H9 (cell line): ENCODE measurements around the gene BCAS4. TPM values are rescaled to one million over a fixed set of nuclear protein-coding genes. Genes with fewer than 3 reads are reported as not detected.
"Not testable (repeated sequence)": the region's sequence is repeated elsewhere in the genome, so short reads cannot be mapped to it uniquely, and the experiment has no call there.

ENCODE experiments used
- DNase-seq: peaks from one replicate; pipeline ENCODE4 v3.0.0-alpha.2; 2017
- H2AFZ ChIP-seq: one replicate; pipeline ENCODE4 v1.6.1; 2013; ENCODE audit warnings: mild to moderate bottlenecking, low read length, control low read depth, moderate library complexity
- H2AK5ac ChIP-seq: 2 replicates; pipeline ENCODE4 v1.6.1; 2013; ENCODE audit warnings: low read length, control low read depth, mixed read lengths; ENCODE audit not compliant: insufficient read length
- H2BK120ac ChIP-seq: one replicate; pipeline ENCODE4 v1.6.1; 2013; ENCODE audit warnings: low read depth, mild to moderate bottlenecking, low read length, control low read depth, inconsistent platforms; ENCODE audit not compliant: poor library complexity, severe bottlenecking
- H2BK12ac ChIP-seq: 2 replicates; pipeline ENCODE4 v1.6.1; 2013; ENCODE audit warnings: low read length, control low read depth, mixed read lengths, low read depth; ENCODE audit not compliant: insufficient read length
- H2BK15ac ChIP-seq: 2 replicates; pipeline ENCODE4 v1.6.1; 2013; ENCODE audit warnings: low read depth, low read length, control low read depth
- H2BK20ac ChIP-seq: one replicate; pipeline ENCODE4 v1.6.1; 2013; ENCODE audit warnings: low read depth, mild to moderate bottlenecking, low read length, control low read depth, inconsistent platforms; ENCODE audit not compliant: poor library complexity, severe bottlenecking
- H2BK5ac ChIP-seq: 2 replicates; pipeline ENCODE4 v1.6.1; 2013; ENCODE audit warnings: low read length, control low read depth, mixed read lengths; ENCODE audit not compliant: insufficient read length
- H3K14ac ChIP-seq: 2 replicates; pipeline ENCODE4 v1.6.1; 2013; ENCODE audit warnings: low read length, control low read depth; ENCODE audit not compliant: insufficient read depth
- H3K18ac ChIP-seq: 2 replicates; pipeline ENCODE4 v1.6.1; 2013; ENCODE audit warnings: low read depth, mild to moderate bottlenecking, mixed read lengths, low read length, control low read depth; ENCODE audit not compliant: insufficient read length
- H3K23ac ChIP-seq: 2 replicates; pipeline ENCODE4 v1.6.1; 2013; ENCODE audit warnings: low read length, control low read depth, mixed read lengths, low read depth; ENCODE audit not compliant: insufficient read length
- H3K23me2 ChIP-seq: 2 replicates; pipeline ENCODE4 v1.6.1; 2013; ENCODE audit warnings: low read depth, mild to moderate bottlenecking, mixed read lengths, low read length, control low read depth; ENCODE audit not compliant: insufficient read length, poor library complexity, severe bottlenecking
- H3K27ac ChIP-seq: 2 replicates; pipeline ENCODE4 v1.5.1; 2013; ENCODE audit warnings: low read length, control low read depth, mixed read lengths, low read depth; ENCODE audit not compliant: insufficient read length
- H3K27me3 ChIP-seq: 2 replicates; pipeline ENCODE4 v1.6.1; 2013; ENCODE audit warnings: low read length, control low read depth, inconsistent platforms; ENCODE audit not compliant: insufficient read depth
- H3K4ac ChIP-seq: 2 replicates; pipeline ENCODE4 v1.6.1; 2013; ENCODE audit warnings: low read depth, mild to moderate bottlenecking, control low read depth, inconsistent platforms, low read length, moderate library complexity
- H3K4me1 ChIP-seq: 2 replicates; pipeline ENCODE4 v1.6.1; 2013; ENCODE audit warnings: low read length, control low read depth, inconsistent platforms; ENCODE audit not compliant: insufficient read depth
- H3K4me2 ChIP-seq: 2 replicates; pipeline ENCODE4 v1.6.1; 2013; ENCODE audit warnings: low read length, control low read depth, mixed read lengths; ENCODE audit not compliant: insufficient read length, insufficient read depth
- H3K56ac ChIP-seq: 2 replicates; pipeline ENCODE4 v1.6.1; 2013; ENCODE audit warnings: low read depth, mild to moderate bottlenecking, mixed read lengths, low read length, control low read depth; ENCODE audit not compliant: insufficient read length
- H3K79me1 ChIP-seq: 2 replicates; pipeline ENCODE4 v1.6.1; 2013; ENCODE audit warnings: low read depth, mild to moderate bottlenecking, moderate library complexity, low read length, control low read depth, inconsistent platforms; ENCODE audit not compliant: insufficient read depth, poor library complexity, severe bottlenecking
- H3K79me2 ChIP-seq: 2 replicates; pipeline ENCODE4 v1.6.1; 2013; ENCODE audit warnings: low read length, control low read depth, inconsistent platforms; ENCODE audit not compliant: insufficient read depth
- H3K9ac ChIP-seq: 2 replicates; pipeline ENCODE4 v1.6.1; 2013; ENCODE audit warnings: low read length, control low read depth, mixed read lengths; ENCODE audit not compliant: insufficient read length; ENCODE audit errors: extremely low read depth
- H3K9me3 ChIP-seq: one replicate; pipeline ENCODE4 v1.6.1; 2013; ENCODE audit warnings: low read depth, low read length, inconsistent platforms; ENCODE audit not compliant: control insufficient read depth
- H3T11ph ChIP-seq: one replicate; pipeline ENCODE4 v1.6.1; 2013; ENCODE audit warnings: mild to moderate bottlenecking, low read length, control low read depth, inconsistent platforms
- H4K20me1 ChIP-seq: one replicate; pipeline ENCODE4 v1.6.1; 2013; ENCODE audit not compliant: control insufficient read depth, insufficient read length, insufficient read depth
- H4K5ac ChIP-seq: 2 replicates; pipeline ENCODE4 v1.6.1; 2013; ENCODE audit warnings: low read depth, mild to moderate bottlenecking, mixed read lengths, low read length, control low read depth; ENCODE audit not compliant: insufficient read length
- H4K8ac ChIP-seq: replicated peaks from 2 replicates; pipeline ENCODE4 v1.6.1; 2013; ENCODE audit warnings: low read length, control low read depth, mixed read lengths, low read depth; ENCODE audit not compliant: insufficient read length
- H4K91ac ChIP-seq: 2 replicates; pipeline ENCODE4 v1.6.1; 2013; ENCODE audit warnings: low read depth, mild to moderate bottlenecking, moderate library complexity, mixed read lengths, low read length, control low read depth; ENCODE audit not compliant: insufficient read length
- H3K27ac Mint-ChIP-seq, 3 experiments: 2 replicates in 2 of 3; 3 replicates in 1 of 3; pipeline ENCODE4 v1.8.0; 2020 to 2021; ENCODE audit warnings: mixed read lengths in 3 of 3, mild to moderate bottlenecking in 1 of 3, moderate library complexity in 1 of 3
- H3K27me3 Mint-ChIP-seq: 2 replicates; pipeline ENCODE4 v1.8.0; 2021; ENCODE audit warnings: low read depth, mild to moderate bottlenecking, moderate library complexity, mixed read lengths
- H3K36me3 Mint-ChIP-seq, 3 experiments: 2 replicates in 2 of 3; 3 replicates in 1 of 3; pipeline ENCODE4 v1.8.0; 2020 to 2021; ENCODE audit warnings: low read depth in 3 of 3, mixed read lengths in 3 of 3; ENCODE audit not compliant: insufficient read depth in 1 of 3
- H3K4me1 Mint-ChIP-seq, 2 experiments: 2 replicates each; pipeline ENCODE4 v1.8.0; 2020; ENCODE audit warnings: mixed read lengths in 2 of 2
- H3K4me3 Mint-ChIP-seq, 2 experiments: 2 replicates in 1 of 2; 3 replicates in 1 of 2; pipeline ENCODE4 v1.8.0; 2020 to 2021; ENCODE audit warnings: mild to moderate bottlenecking in 2 of 2, mixed read lengths in 2 of 2, moderate library complexity in 1 of 2
- H3K9me3 Mint-ChIP-seq, 2 experiments: 2 replicates in 1 of 2; 3 replicates in 1 of 2; pipeline ENCODE4 v1.8.0; 2020; ENCODE audit warnings: mild to moderate bottlenecking in 2 of 2, mixed read lengths in 2 of 2, moderate library complexity in 1 of 2
- WGBS: extraction: QIAGEN DNeasy Blood & Tissue Kit; methylation state at CpG from one replicate; pipeline ENCODE4 v1.1.7; 2013; ENCODE audit warnings: missing lambda C conversion rate, low lambda C conversion rate, mixed read lengths; ENCODE audit not compliant: insufficient read length; ENCODE audit errors: extremely low coverage; 5-methylcytosine and 5-hydroxymethylcytosine counted together
- total RNA-seq: library from RNA; stranded (reverse); gene quantifications from 2 replicates; pipeline ENCODE4 v1.2.1, GENCODE V29; 2021

BCAS4 gene
- total RNA-seq, 1 experiment from 2014 or later: 16.9 TPM

GRCh38 chr20:50765251-50765650 is 29.6 kb upstream of the BCAS4 start:
- H3T11ph ChIP-seq, H2AK5ac ChIP-seq, H2BK20ac ChIP-seq, H2BK5ac ChIP-seq, H3K27me3 Mint-ChIP-seq, H2BK15ac ChIP-seq, H3K23ac ChIP-seq, H3K79me1 ChIP-seq, H3K27ac ChIP-seq, H3K27me3 ChIP-seq, H3K56ac ChIP-seq, H3K9me3 Mint-ChIP-seq, H4K20me1 ChIP-seq, H3K4me2 ChIP-seq, H3K4ac ChIP-seq, H4K91ac ChIP-seq, H3K27ac Mint-ChIP-seq, H3K14ac ChIP-seq, H4K5ac ChIP-seq, H2BK120ac ChIP-seq, H3K9me3 ChIP-seq, H2BK12ac ChIP-seq, H2AFZ ChIP-seq, H3K9ac ChIP-seq, H3K23me2 ChIP-seq, H4K8ac ChIP-seq, H3K18ac ChIP-seq, H3K36me3 Mint-ChIP-seq, H3K4me3 Mint-ChIP-seq, H3K79me2 ChIP-seq, DNase-seq, H3K4me1 ChIP-seq: not testable (repeated sequence)
- no CpG with 5 or more reads among the region's 10 CpGs for WGBS
- H3K4me1 Mint-ChIP-seq: peaks cover 25 to 37% of the 10 kb centered on the region in 2 experiments
